GM12872 (cell line): Measurements from ENCODE around the gene FBLN5.

Experiments
- TF ChIP-seq, protein P1 (sequence below): IDR thresholded peaks from 3 replicates; pipeline ENCODE4 v1.5.1; 2011; ENCODE audit warnings: low read depth, mild to moderate bottlenecking, low read length, moderate library complexity; ENCODE audit not compliant: insufficient read depth

Gene FBLN5

DNA sequence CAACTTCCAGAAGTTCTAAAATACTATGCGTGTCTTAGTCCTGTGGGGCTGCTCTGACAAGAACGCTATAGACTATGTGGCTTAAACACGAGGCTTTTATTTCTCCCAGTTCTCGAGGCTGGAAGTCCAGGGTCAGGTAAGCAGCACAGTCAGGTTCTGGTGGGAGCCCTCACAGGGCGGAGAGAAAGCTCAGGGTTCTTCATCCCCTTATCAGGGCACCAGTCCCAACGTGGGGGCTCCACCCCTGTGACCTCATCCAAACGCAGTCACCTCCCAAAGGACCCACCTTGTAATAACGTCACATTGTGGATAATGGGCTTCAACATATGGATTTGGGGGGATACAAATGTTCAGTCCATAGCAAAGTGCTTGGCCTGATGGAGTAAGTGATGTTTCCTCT is 43.0 kb downstream of the FBLN5 start:
- TF ChIP-seq, protein P1, sequence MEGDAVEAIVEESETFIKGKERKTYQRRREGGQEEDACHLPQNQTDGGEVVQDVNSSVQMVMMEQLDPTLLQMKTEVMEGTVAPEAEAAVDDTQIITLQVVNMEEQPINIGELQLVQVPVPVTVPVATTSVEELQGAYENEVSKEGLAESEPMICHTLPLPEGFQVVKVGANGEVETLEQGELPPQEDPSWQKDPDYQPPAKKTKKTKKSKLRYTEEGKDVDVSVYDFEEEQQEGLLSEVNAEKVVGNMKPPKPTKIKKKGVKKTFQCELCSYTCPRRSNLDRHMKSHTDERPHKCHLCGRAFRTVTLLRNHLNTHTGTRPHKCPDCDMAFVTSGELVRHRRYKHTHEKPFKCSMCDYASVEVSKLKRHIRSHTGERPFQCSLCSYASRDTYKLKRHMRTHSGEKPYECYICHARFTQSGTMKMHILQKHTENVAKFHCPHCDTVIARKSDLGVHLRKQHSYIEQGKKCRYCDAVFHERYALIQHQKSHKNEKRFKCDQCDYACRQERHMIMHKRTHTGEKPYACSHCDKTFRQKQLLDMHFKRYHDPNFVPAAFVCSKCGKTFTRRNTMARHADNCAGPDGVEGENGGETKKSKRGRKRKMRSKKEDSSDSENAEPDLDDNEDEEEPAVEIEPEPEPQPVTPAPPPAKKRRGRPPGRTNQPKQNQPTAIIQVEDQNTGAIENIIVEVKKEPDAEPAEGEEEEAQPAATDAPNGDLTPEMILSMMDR: no peak

DNA sequence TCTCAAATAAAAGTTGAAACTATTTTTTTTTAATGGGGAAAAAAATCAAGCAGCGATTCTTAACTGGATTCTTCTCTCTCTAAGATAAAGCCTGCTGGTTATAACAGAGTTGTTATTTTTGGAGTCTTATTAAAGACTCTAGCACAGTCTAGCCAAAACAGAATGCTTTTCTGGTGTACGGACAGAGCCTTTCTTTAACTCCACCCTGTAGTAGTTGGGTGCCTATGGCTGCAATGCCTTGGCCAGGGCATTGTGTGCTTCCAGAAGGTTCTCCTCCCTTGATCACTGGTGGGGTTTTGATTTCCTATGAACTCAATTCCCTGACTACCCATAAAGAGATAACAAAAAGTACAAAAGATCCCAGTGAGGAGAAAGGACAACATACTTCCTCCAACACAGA is 44.4 kb downstream of the FBLN5 start:
- TF ChIP-seq, protein P1: no peak

DNA sequence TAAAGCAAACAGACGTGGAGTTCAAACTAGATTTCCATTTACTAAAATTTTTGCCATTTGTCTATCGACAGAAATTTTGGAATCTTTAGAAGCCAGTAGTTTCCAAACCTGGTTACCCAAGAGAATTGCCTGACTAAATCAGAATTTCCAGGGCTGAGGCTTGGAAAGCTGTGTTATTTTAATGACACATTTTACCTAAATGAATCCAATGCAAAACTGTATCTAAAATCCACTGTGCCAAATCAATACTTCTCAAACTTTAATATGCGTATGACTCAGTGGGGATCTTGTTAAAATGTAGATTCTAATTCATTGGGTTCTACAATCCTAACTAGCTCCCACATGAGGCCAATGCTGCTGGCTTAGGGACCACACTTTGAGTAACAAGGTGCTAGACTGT is 45.2 kb downstream of the FBLN5 start:
- TF ChIP-seq, protein P1: no peak

DNA sequence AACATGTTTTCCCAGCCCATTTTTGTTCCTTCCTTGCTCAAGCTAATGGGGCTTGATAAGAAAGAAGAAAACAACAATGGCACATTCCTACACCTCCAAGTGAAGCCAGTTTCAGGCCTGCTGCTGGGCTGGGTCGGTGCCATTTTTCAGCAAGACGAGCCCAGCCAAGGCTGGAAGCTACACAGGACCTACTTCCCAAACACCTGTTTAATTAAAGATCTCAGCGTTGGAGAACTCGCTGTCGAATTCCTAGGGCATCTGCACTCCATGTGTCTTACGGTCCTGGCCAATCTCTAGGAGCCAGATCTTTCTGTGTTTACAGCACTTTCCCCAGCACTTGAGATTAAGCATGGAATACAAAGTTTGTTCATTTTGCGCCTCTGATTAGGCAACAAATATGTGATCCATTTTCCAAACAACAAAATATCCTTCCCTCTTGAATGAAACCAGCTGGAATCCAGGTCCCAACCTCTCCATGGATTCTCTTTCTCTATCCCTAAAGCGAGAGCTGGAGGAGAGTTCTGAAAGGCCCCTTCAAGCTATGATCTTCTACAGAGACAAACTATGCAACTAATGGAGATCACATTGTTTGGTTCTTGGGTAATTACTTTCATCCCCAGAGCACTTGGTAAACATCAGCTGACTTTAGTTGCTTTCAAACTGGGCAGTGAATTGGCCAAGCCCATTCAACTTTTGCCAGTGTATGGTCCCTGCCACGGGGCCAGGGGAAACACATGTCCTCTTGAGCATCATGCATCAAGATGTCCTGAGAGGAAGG is 45.9 kb downstream of the FBLN5 start:
- TF ChIP-seq, protein P1: no peak

DNA sequence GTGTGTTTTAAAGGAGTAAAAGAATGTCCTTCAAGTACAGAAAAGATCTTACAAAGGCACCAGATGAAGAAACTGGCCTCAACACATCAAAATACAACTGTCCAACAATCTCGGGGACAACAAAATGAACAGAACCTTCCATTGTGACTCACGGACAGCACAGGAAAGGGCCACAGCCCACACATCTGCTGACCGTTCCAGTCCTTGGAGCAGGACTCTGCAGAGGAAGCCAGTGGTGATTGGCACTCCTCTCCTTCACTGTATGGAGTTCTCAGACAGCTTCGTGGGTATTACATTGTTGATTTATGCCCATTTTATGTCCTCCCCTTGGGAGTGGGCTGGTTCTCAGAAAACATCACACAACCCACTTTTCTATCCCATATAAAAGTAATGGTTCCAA is 47.7 kb downstream of the FBLN5 start:
- TF ChIP-seq, protein P1: no peak

DNA sequence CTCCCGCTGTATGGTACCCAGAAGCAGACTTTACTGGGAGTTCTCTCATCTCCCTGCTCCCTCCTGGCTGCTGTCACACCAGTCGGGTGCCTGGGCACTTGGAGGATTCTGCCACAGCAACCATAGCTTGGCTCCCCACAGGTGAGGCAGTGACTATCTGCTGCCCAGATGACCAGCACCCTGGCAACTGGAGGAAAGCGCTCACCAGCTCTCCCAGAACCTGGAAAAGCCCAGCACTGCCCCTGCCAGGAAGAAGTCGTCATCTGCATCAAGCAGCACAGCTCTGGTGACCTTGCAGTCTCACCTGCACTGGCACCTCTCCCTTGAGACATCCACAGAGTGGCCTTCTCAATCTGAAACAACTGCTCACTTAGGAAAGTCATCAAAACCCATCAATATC is 48.3 kb downstream of the FBLN5 start:
- TF ChIP-seq, protein P1: no peak

DNA sequence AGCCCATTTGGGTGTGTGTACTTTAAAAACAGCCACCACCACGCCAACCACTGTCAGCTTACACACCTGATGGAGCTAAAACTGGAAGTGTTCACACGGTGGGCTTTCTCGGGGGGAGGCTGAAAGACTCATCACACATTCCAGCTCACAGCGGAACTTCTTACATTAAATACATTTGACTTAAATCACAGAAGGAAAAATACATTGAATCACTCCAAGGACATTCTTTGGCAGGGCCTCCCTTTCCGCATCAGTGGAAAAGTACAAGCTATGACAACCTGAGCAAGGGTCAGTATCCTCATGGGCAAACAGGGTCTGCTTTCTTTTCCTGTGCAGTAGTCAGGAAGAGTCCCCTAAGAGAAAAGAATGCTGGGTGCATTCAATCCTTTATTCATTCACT is 49.1 kb downstream of the FBLN5 start:
- TF ChIP-seq, protein P1: no peak
